Activated T-helper 1 cell treated with anti-CD3 and anti-CD28 coated beads, Interleukin-12 subunit alpha, Interleukin-12 subunit beta, Interleukin-2, Interleukin-4 antibody, amounts not matched to agents 30 ng/mL and 10 ng/mL and 1 ng/mL, durations not matched to agents 14 hours and 24 hours and 36 hours (primary cell): ENCODE results near the gene FUOM. TPM values are rescaled to one million over a fixed set of nuclear protein-coding genes. Genes with fewer than 3 reads are reported as not detected.
"Not testable (repeated sequence)": the region's sequence is repeated elsewhere in the genome, so short reads cannot be mapped to it uniquely, and the experiment has no call there.

Experiments used
- DNase-seq: peaks from one replicate; pipeline ENCODE4 v3.0.0; 2021; ENCODE audit warnings: low spot score
- H3K27ac Mint-ChIP-seq: one replicate; pipeline ENCODE4 v1.8.0; 2021; ENCODE audit warnings: mild to moderate bottlenecking, mixed read lengths
- H3K27me3 Mint-ChIP-seq: one replicate; pipeline ENCODE4 v1.8.0; 2022; ENCODE audit warnings: mild to moderate bottlenecking, moderate library complexity, mixed read lengths; ENCODE audit not compliant: insufficient read depth
- H3K36me3 Mint-ChIP-seq: one replicate; pipeline ENCODE4 v1.8.0; 2021; ENCODE audit warnings: low read depth, mixed read lengths
- H3K4me1 Mint-ChIP-seq: one replicate; pipeline ENCODE4 v1.8.0; 2021; ENCODE audit warnings: low read depth, mixed read lengths
- H3K4me3 Mint-ChIP-seq: one replicate; pipeline ENCODE4 v1.8.0; 2021; ENCODE audit warnings: mild to moderate bottlenecking, moderate library complexity, mixed read lengths
- H3K9me3 Mint-ChIP-seq: one replicate; pipeline ENCODE4 v1.8.0; 2021; ENCODE audit warnings: mixed read lengths
- intact Hi-C: fragments of 100-400 bp; cut with micrococcal nuclease; formaldehyde crosslinking; loops from one replicate; pipeline ENCODE4 v1.15.1; 2024
- total RNA-seq: library from RNA; stranded (reverse); gene quantifications from 2 replicates; pipeline ENCODE4 v1.2.3, GENCODE V29; 2022

FUOM gene
- total RNA-seq, 1 donor from 2014 or later = 45.4 TPM

DNA sequence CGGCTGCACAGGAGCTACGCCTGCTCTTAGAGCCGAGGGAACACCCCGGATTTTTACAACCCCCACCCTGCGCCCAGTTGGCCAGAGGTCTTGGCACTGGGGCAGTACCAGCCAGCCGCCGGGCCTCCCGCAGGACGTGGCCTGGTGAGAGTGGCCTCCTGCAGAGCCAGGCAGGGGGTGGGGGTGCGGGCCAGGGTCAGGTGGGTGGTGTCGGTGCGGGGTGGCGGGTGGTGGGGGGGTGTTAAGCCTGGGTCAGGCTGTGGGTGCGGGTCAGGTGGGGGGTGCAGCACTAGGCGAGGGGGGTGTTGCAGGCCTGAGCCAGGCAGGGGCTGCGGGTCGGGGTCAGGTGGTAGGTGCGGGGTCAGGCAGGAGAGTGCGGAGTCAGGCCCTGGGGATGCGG is 14.7 kb upstream of the FUOM start:
- Mint-ChIP-seq H3K27me3 (peaks cover 16% of the 10 kb centered on the region), H3K36me3 (peaks cover 12% of the 10 kb centered on the region), H3K27ac (no peak overlapping the region), H3K4me1 (peaks cover 5% of the 10 kb centered on the region), H3K9me3 (no peaks in the 10 kb centered on the region), H3K4me3 (peak overlapping the region; percentile 85)
- DNase-seq = no peak
- intact Hi-C loops = loop anchor here (10.0 kb wide), 2 partner anchors 918 to 1188 kb away; partner anchors contain the start of gene DPYSL4

DNA sequence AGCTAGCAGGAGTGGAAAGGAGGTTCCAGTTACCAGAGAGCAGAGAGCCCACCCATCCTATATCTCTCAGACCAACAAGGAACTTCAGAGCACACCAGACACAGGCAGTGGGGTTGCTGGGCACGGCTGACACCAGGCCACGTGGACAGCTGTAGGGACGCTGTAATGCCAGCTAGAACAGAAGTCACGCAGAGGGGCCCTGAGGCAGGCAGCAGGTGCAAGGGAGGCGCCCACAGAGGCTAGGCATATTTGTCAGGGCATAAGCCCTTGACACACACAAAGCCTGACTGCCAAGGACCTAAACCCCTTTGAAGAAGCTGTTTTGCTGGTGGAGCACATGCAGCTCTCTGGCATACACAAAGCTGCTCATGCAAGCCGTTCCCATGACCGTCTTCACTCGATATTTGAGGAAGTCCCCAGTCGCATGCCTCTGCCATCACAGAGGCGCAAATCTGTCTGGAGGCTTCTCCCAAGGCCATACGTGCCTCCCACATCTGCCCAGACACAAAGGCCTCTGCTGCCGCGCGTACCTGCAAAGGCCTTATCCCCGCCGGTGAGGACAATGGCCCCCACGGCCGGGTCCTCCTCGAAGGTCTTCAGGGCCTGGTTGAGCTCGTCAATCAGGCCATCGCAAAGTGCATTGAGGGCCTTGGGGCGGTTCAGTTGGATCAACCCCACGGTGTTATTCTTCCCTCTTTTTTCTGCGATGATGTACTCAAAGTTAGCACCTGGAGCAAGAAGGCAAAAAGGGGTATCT is 12.4 kb upstream of the FUOM start:
- DNase-seq = no peak
- Mint-ChIP-seq H3K27me3 (peaks cover 7% of the 10 kb centered on the region), H3K4me1 (peaks cover 5% of the 10 kb centered on the region), H3K4me3 (peak overlapping the region; percentile 51), H3K36me3 (peaks cover 12% of the 10 kb centered on the region), H3K9me3 (no peaks in the 10 kb centered on the region), H3K27ac (no peak overlapping the region)
- intact Hi-C loops = loop anchor here (10.0 kb wide), 2 partner anchors 915 to 1185 kb away; partner anchors contain the start of gene DPYSL4

DNA sequence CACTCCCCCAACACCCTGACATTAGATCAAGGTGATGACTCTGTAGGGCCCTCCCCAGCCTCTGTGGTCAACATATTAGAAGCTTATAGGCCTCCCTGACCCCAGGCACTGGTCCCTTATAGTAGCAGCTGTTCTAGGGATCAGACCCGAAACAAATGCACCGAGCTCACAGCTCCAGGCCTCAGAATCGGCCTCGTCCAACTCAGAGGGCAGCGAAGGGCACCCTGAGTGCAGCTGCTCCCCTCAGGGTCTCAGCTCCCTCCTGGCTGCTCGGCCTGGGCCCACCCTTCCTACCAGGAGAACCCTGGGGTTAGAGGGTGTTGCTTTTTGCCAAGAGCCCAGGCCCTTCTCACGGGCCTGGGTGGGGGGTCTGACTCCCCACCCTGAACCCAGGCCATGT is 10.3 kb upstream of the FUOM start:
- H3K4me1 Mint-ChIP-seq = no peaks in the 10 kb centered on the region
- peaks cover 15% of the 10 kb centered on the region for H3K36me3 Mint-ChIP-seq

DNA sequence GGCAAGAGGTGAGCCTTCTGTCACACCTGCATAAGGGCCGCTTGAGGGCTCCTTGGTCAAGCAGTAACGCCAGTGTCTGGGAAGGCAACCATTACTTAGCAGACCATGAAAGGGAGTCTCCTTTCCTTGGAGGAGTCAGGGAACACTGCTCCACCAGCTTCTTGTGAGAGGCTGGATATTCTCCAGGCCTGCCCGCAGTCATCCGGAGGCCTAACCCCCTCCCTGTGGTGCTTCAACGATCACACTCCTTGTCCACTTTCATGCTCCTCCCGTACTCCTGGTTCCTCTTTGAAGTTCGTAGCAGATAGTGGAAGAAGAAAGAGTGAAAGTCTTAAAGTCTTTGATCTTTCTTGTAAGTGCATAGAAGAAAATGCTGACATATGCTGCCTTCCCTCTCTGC is 9.6 kb upstream of the FUOM start:
- not testable (repeated sequence) for H3K27ac Mint-ChIP-seq
- H3K36me3 Mint-ChIP-seq = peaks cover 15% of the 10 kb centered on the region

More for the DNA sequence above, 10.3 kb upstream of the FUOM start:
- Mint-ChIP-seq H3K27me3 (no peaks in the 10 kb centered on the region), H3K9me3 (no peaks in the 10 kb centered on the region), H3K27ac (no peak overlapping the region), H3K4me3 (no peak overlapping the region)
- intact Hi-C loops = no loop called here
- DNase-seq = no peak

DNA sequence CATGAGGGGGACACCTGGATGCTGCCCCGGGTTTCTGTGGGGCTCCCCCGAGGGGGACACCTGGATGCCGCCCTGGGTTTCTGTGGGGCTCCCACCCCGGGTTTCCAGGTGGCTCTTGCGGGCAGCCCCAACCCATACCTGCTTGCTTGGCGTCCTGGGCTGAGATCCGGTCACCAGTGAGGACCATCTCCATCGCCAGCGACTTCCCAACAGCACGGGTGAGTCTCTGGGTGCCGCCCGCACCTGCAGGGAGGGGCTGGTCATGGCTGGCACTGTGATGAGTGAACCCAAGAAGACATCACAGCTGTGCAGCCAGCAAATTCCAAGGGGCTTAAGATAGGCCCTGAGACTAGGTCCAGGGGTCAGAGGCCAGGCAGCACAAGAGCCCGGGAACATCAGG is 8.9 kb upstream of the FUOM start:
- intact Hi-C loops = no loop called here
- H3K27me3 Mint-ChIP-seq = no peaks in the 10 kb centered on the region
- H3K4me3 Mint-ChIP-seq = no peak overlapping the region
- no peak overlapping the region for H3K27ac Mint-ChIP-seq
- no peak for DNase-seq
- H3K9me3 Mint-ChIP-seq = no peaks in the 10 kb centered on the region
- no peaks in the 10 kb centered on the region for H3K4me1 Mint-ChIP-seq
- peaks cover 19% of the 10 kb centered on the region for H3K36me3 Mint-ChIP-seq

More for the DNA sequence above, 9.6 kb upstream of the FUOM start:
- H3K9me3 Mint-ChIP-seq, intact Hi-C loops, H3K27me3 Mint-ChIP-seq, DNase-seq, H3K4me1 Mint-ChIP-seq, H3K4me3 Mint-ChIP-seq: not testable (repeated sequence)

DNA sequence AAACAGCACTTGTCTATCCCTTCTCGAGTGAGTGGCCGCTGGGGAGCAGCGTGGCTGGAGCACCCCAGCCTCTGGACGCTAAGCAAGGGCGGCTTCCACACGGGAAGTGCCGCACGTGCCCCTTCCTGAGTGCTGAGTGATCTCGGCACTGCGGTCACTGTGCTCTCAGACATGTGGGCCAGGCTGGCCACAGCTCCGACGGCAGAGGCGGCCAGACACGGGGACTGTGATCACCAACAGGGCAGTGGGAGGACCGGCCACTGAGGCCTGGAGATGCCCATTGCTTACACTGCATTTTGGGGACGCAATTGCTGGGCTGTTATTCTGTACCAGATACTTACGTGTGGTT is 8.3 kb upstream of the FUOM start:
- Mint-ChIP-seq H3K9me3 (no peaks in the 10 kb centered on the region), H3K27me3 (no peaks in the 10 kb centered on the region)
- intact Hi-C loops = no loop called here

DNA sequence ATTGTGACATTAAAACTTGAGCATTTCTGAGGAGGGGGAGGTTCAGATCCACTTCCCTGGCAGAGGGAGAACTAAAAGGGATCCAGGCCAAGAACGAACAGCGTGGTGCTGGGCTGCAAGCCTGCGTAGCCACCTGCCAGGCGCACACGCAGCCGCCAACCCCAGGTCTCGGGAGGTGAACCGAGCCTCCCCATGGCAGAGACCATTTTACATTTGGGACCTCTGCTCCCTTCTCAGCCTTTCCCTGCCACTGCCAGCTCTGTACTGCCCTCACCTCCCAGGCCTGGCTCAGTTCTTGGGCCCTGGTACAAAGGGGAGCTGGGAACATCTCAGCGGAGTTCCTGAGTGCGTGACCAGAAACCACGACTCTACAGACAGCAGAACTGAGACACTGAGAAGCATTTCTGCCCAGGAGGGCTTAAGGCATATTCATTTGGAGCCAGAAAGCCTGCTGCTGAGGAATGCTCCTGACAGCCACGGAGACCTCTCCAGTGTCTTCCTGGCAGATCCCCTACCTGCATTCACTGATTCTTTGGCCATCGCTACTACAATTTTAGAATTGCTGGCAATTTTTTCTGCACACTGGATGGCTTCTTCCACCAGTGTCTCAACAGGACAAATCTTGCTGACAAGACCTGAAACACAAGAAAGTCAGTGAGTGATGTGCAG is 7.8 kb upstream of the FUOM start:
- no peak for DNase-seq
- Mint-ChIP-seq H3K36me3 (peaks cover 21% of the 10 kb centered on the region), H3K9me3 (no peaks in the 10 kb centered on the region), H3K27ac (no peak overlapping the region), H3K4me1 (no peaks in the 10 kb centered on the region), H3K4me3 (no peak overlapping the region), H3K27me3 (no peaks in the 10 kb centered on the region)
- intact Hi-C loops = no loop called here

More for the DNA sequence above, 8.3 kb upstream of the FUOM start:
- Mint-ChIP-seq H3K36me3 (peaks cover 21% of the 10 kb centered on the region), H3K4me3 (no peak overlapping the region), H3K4me1 (no peaks in the 10 kb centered on the region), H3K27ac (no peak overlapping the region)
- no peak for DNase-seq

DNA sequence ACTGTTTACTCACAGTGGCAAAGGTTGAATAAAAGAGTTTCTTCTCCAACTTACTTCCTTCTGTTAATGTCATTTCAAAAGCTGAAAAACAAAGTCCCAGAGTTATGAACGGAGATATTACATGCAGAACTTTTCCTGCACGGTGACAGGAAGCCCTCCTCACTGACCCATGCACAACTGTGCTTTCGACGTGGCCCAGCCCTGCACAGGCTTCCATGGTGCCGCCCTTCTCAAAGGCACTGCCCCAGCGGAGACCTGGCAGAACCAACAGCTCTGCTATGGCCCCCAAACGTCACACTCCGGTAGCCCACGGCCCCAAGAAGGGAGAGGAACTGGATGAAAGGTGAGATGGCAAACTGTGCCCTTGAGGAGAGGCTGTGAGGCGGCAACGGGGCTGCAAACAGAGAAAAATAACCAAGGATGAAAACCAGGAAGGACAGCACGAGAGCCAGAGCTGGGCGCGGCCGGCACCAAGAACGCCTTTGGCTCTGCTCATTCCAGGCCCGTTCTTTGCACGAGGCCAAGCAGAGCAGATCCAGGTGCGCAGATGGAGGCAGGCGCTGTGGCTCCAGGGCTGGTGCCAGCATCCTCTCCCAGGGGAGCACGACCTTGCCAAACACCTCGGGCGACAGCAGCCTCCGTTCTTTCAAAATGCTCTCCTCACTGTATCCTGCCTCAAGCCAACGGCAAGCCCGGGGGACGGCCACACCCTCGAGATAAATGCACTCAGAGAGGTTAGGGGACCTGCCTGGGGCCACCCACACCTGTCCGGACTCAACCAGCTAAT is 7.0 kb upstream of the FUOM start:
- Mint-ChIP-seq H3K27ac (no peak overlapping the region), H3K4me3 (no peak overlapping the region), H3K36me3 (peaks cover 17% of the 10 kb centered on the region), H3K27me3 (no peaks in the 10 kb centered on the region), H3K9me3 (no peaks in the 10 kb centered on the region), H3K4me1 (no peaks in the 10 kb centered on the region)
- intact Hi-C loops = no loop called here
- no peak for DNase-seq

DNA sequence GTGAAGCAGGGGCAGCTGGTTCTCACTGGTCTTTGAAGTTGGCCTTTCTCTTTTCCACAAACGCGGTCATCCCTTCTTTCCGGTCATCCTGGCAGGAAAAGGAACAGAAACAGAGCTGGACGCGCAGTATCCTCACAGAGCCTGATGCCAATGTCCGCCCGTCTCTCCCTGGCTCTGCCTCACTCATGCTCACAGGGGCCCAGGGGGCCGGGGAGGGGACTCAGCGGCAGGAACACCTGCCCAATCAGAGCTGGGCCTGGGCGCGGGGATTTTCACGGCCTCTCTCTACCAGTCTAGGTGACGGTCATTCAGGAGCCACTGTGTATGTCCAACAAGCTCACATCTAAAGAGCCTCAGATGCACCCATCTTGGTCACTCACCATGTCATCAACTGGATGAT is 5.0 kb upstream of the FUOM start:
- no peak for DNase-seq
- Mint-ChIP-seq H3K36me3 (peaks cover 15% of the 10 kb centered on the region), H3K4me1 (no peaks in the 10 kb centered on the region), H3K4me3 (no peak overlapping the region), H3K9me3 (no peaks in the 10 kb centered on the region), H3K27me3 (no peaks in the 10 kb centered on the region), H3K27ac (no peak overlapping the region)
- intact Hi-C loops = no loop called here

DNA sequence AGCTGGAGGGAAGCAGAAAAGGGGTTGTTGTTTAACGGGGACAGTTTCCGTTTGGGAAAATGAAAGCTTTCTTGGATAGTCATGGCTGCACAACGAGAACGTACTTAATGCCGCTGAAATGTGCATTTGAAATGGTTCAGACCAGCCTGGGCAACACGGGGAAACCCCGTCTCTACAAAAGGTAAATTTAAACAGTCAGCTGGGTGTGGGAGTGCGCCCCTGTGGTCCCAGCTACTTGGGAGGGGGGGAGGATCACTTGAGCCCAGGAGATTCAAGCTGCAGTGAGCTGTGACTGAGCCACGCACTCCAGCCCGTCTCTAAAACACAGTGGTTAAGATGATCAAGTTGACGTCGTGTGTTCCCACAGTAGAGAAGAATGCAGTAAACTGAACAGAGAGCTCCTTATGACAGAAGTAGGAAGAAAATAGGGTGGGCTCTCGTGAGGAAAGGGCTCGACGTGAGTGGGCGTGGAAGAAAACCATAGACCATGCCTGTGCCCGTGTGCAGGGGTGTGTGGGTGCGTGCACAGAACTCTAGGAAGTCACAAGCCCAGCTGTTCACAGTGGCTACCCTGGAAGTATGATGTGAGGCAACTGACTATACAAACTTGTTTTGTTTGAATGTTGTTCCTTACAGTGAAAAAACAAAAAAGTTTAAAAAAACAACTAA is 4.1 kb upstream of the FUOM start:
- Mint-ChIP-seq H3K27me3 (no peaks in the 10 kb centered on the region), H3K27ac (no peak overlapping the region), H3K4me3 (no peak overlapping the region), H3K36me3 (peaks cover 13% of the 10 kb centered on the region), H3K4me1 (no peaks in the 10 kb centered on the region), H3K9me3 (no peaks in the 10 kb centered on the region)
- intact Hi-C loops = no loop called here
- DNase-seq = no peak

DNA sequence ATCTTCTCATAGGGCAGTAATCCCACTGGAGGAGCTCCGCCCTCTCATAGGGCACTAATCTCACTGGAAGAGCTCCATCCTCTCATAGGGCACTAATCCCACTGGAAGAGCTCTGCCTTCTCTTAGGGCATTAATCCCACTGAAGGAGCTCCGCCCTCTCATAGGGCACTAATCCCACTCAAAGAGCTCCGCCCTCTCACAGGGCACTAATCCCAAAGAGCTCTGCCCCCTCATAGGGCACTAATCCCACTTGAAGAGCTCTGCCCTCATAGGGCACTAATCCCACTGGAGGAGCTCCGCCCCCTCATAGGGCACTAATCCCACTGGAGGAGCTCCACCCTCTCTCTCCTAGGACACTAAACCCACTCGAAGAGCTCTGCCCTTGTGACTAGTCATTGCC is 3.4 kb upstream of the FUOM start:
- Mint-ChIP-seq H3K27ac (no peak overlapping the region), H3K36me3 (peaks cover 13% of the 10 kb centered on the region), H3K9me3 (no peaks in the 10 kb centered on the region), H3K4me1 (no peaks in the 10 kb centered on the region), H3K4me3 (no peak overlapping the region), H3K27me3 (no peaks in the 10 kb centered on the region)
- no peak for DNase-seq
- intact Hi-C loops = no loop called here

DNA sequence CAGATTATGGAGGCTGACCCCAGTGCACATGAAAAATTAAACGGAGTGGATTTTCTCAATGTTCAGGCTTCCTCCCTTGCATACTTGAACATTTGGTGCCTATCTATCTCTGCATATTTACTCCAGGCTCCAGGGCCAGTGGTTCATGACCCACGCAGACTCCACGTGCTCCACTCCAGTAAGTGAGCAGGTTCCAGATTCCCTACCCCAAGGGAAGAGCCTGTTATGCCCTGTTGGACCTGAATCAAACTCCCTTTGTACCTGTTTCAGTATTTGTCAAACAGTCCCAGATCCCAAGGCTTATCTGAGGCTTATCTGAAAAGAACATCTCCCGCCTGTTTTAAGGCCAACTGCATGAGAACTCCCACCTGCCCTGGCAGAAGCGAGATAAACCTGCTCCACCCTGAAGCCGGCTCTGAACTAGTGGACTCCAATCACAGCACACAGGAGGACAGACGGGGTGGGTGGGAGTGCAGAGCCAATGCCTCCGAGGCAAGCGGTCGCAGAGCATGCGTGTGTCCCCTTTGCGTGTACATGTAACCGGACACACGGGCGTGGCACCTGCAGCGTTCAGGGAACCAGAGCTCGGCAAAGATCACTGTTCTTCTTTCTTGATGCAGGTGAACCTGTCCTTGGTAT is 2.3 kb upstream of the FUOM start:
- Mint-ChIP-seq H3K4me1 (no peaks in the 10 kb centered on the region), H3K4me3 (no peak overlapping the region), H3K9me3 (no peaks in the 10 kb centered on the region), H3K27ac (no peak overlapping the region), H3K36me3 (peaks cover 13% of the 10 kb centered on the region), H3K27me3 (no peaks in the 10 kb centered on the region)
- intact Hi-C loops = no loop called here
- DNase-seq = no peak
